H4 (cell line): ENCODE measurements around the gene PYCR2. TPM values are rescaled to one million over a fixed set of nuclear protein-coding genes. Genes with fewer than 3 reads are reported as not detected.

Experiments used
- DNase-seq: peaks from one replicate; pipeline ENCODE4 v3.0.0-alpha.2; 2015; ENCODE audit warnings: low spot score
- total RNA-seq: library from RNA; depleted of rRNA; stranded (reverse); fragments of >200 nt; shearing (Covaris generic); gene quantifications from 2 replicates; pipeline ENCODE4 v1.2.3, GENCODE V29; 2014

The PYCR2 gene
- total RNA-seq, 1 experiment from 2014 or later: 38.6 TPM

GRCh38 chr1:225919906-225920305 is 4.1 kb downstream of the PYCR2 start:
- peak; percentile 85 for DNase-seq

- no peak for DNase-seq
Observed at GRCh38 chr1:225918280-225918679, 5.8 kb downstream of the PYCR2 start.

- DNase-seq: no peak
Observed at GRCh38 chr1:225917536-225917935, 6.5 kb downstream of the PYCR2 start.

- no peak for DNase-seq
Observed at GRCh38 chr1:225917101-225917500, 6.9 kb downstream of the PYCR2 start.

GRCh38 chr1:225915538-225915991 is 8.5 kb downstream of the PYCR2 start:
- DNase-seq: no peak

- no peak for DNase-seq
Observed at GRCh38 chr1:225914947-225915346, 9.1 kb downstream of the PYCR2 start.

GRCh38 chr1:225914391-225914790 is 9.7 kb downstream of the PYCR2 start:
- DNase-seq: no peak

GRCh38 chr1:225911191-225912130 is 12.6 kb downstream of the PYCR2 start:
- no peak for DNase-seq

GRCh38 chr1:225909477-225909876 is 14.6 kb downstream of the PYCR2 start:
- DNase-seq: no peak

- no peak for DNase-seq
Observed at GRCh38 chr1:225908773-225909172, 15.3 kb downstream of the PYCR2 start.

- no peak for DNase-seq
Observed at GRCh38 chr1:225908013-225908640, 15.9 kb downstream of the PYCR2 start.

GRCh38 chr1:225907341-225907740 is 16.7 kb downstream of the PYCR2 start:
- DNase-seq: no peak

- DNase-seq: no peak
Observed at GRCh38 chr1:225906467-225906866, 17.6 kb downstream of the PYCR2 start.

GRCh38 chr1:225903623-225904022 is 20.4 kb downstream of the PYCR2 start:
- no peak for DNase-seq

- DNase-seq: no peak
Observed at GRCh38 chr1:225899044-225899925, 24.8 kb downstream of the PYCR2 start.

- no peak for DNase-seq
Observed at GRCh38 chr1:225897595-225898514, 26.2 kb downstream of the PYCR2 start.

- peak; percentile 74 for DNase-seq
Observed at GRCh38 chr1:225896937-225897549, 27.0 kb downstream of the PYCR2 start.

- DNase-seq: no peak
Observed at GRCh38 chr1:225896494-225896893, 27.6 kb downstream of the PYCR2 start.

GRCh38 chr1:225892307-225892706 is 31.7 kb downstream of the PYCR2 start:
- no peak for DNase-seq

- no peak for DNase-seq
Observed at GRCh38 chr1:225891229-225891972, 32.6 kb downstream of the PYCR2 start.
